H9 (cell line): ENCODE results near the gene TMEM115. TPM values are rescaled to one million over a fixed set of nuclear protein-coding genes. Genes with fewer than 3 reads are reported as not detected.
A peak's percentile ranks its signal among the peaks of the same experiment; 100 is the strongest.

Experiments
- DNase-seq: peaks from one replicate; pipeline ENCODE4 v3.0.0-alpha.2; 2017
- H2AFZ ChIP-seq: one replicate; pipeline ENCODE4 v1.6.1; 2013; ENCODE audit warnings: mild to moderate bottlenecking, low read length, control low read depth, moderate library complexity
- H2AK5ac ChIP-seq: 2 replicates; pipeline ENCODE4 v1.6.1; 2013; ENCODE audit warnings: low read length, control low read depth, mixed read lengths; ENCODE audit not compliant: insufficient read length
- H2BK120ac ChIP-seq: one replicate; pipeline ENCODE4 v1.6.1; 2013; ENCODE audit warnings: low read depth, mild to moderate bottlenecking, low read length, control low read depth, inconsistent platforms; ENCODE audit not compliant: poor library complexity, severe bottlenecking
- H2BK12ac ChIP-seq: 2 replicates; pipeline ENCODE4 v1.6.1; 2013; ENCODE audit warnings: low read length, control low read depth, mixed read lengths, low read depth; ENCODE audit not compliant: insufficient read length
- H2BK15ac ChIP-seq: 2 replicates; pipeline ENCODE4 v1.6.1; 2013; ENCODE audit warnings: low read depth, low read length, control low read depth
- H2BK20ac ChIP-seq: one replicate; pipeline ENCODE4 v1.6.1; 2013; ENCODE audit warnings: low read depth, mild to moderate bottlenecking, low read length, control low read depth, inconsistent platforms; ENCODE audit not compliant: poor library complexity, severe bottlenecking
- H2BK5ac ChIP-seq: 2 replicates; pipeline ENCODE4 v1.6.1; 2013; ENCODE audit warnings: low read length, control low read depth, mixed read lengths; ENCODE audit not compliant: insufficient read length
- H3K14ac ChIP-seq: 2 replicates; pipeline ENCODE4 v1.6.1; 2013; ENCODE audit warnings: low read length, control low read depth; ENCODE audit not compliant: insufficient read depth
- H3K18ac ChIP-seq: 2 replicates; pipeline ENCODE4 v1.6.1; 2013; ENCODE audit warnings: low read depth, mild to moderate bottlenecking, mixed read lengths, low read length, control low read depth; ENCODE audit not compliant: insufficient read length
- H3K23ac ChIP-seq: 2 replicates; pipeline ENCODE4 v1.6.1; 2013; ENCODE audit warnings: low read length, control low read depth, mixed read lengths, low read depth; ENCODE audit not compliant: insufficient read length
- H3K23me2 ChIP-seq: 2 replicates; pipeline ENCODE4 v1.6.1; 2013; ENCODE audit warnings: low read depth, mild to moderate bottlenecking, mixed read lengths, low read length, control low read depth; ENCODE audit not compliant: insufficient read length, poor library complexity, severe bottlenecking
- H3K27ac ChIP-seq: 2 replicates; pipeline ENCODE4 v1.5.1; 2013; ENCODE audit warnings: low read length, control low read depth, mixed read lengths, low read depth; ENCODE audit not compliant: insufficient read length
- H3K27me3 ChIP-seq: 2 replicates; pipeline ENCODE4 v1.6.1; 2013; ENCODE audit warnings: low read length, control low read depth, inconsistent platforms; ENCODE audit not compliant: insufficient read depth
- H3K4ac ChIP-seq: 2 replicates; pipeline ENCODE4 v1.6.1; 2013; ENCODE audit warnings: low read depth, mild to moderate bottlenecking, control low read depth, inconsistent platforms, low read length, moderate library complexity
- H3K4me1 ChIP-seq: 2 replicates; pipeline ENCODE4 v1.6.1; 2013; ENCODE audit warnings: low read length, control low read depth, inconsistent platforms; ENCODE audit not compliant: insufficient read depth
- H3K4me2 ChIP-seq: 2 replicates; pipeline ENCODE4 v1.6.1; 2013; ENCODE audit warnings: low read length, control low read depth, mixed read lengths; ENCODE audit not compliant: insufficient read length, insufficient read depth
- H3K56ac ChIP-seq: 2 replicates; pipeline ENCODE4 v1.6.1; 2013; ENCODE audit warnings: low read depth, mild to moderate bottlenecking, mixed read lengths, low read length, control low read depth; ENCODE audit not compliant: insufficient read length
- H3K79me1 ChIP-seq: 2 replicates; pipeline ENCODE4 v1.6.1; 2013; ENCODE audit warnings: low read depth, mild to moderate bottlenecking, moderate library complexity, low read length, control low read depth, inconsistent platforms; ENCODE audit not compliant: insufficient read depth, poor library complexity, severe bottlenecking
- H3K79me2 ChIP-seq: 2 replicates; pipeline ENCODE4 v1.6.1; 2013; ENCODE audit warnings: low read length, control low read depth, inconsistent platforms; ENCODE audit not compliant: insufficient read depth
- H3K9ac ChIP-seq: 2 replicates; pipeline ENCODE4 v1.6.1; 2013; ENCODE audit warnings: low read length, control low read depth, mixed read lengths; ENCODE audit not compliant: insufficient read length; ENCODE audit errors: extremely low read depth
- H3K9me3 ChIP-seq: one replicate; pipeline ENCODE4 v1.6.1; 2013; ENCODE audit warnings: low read depth, low read length, inconsistent platforms; ENCODE audit not compliant: control insufficient read depth
- H3T11ph ChIP-seq: one replicate; pipeline ENCODE4 v1.6.1; 2013; ENCODE audit warnings: mild to moderate bottlenecking, low read length, control low read depth, inconsistent platforms
- H4K20me1 ChIP-seq: one replicate; pipeline ENCODE4 v1.6.1; 2013; ENCODE audit not compliant: control insufficient read depth, insufficient read length, insufficient read depth
- H4K5ac ChIP-seq: 2 replicates; pipeline ENCODE4 v1.6.1; 2013; ENCODE audit warnings: low read depth, mild to moderate bottlenecking, mixed read lengths, low read length, control low read depth; ENCODE audit not compliant: insufficient read length
- H4K8ac ChIP-seq: replicated peaks from 2 replicates; pipeline ENCODE4 v1.6.1; 2013; ENCODE audit warnings: low read length, control low read depth, mixed read lengths, low read depth; ENCODE audit not compliant: insufficient read length
- H4K91ac ChIP-seq: 2 replicates; pipeline ENCODE4 v1.6.1; 2013; ENCODE audit warnings: low read depth, mild to moderate bottlenecking, moderate library complexity, mixed read lengths, low read length, control low read depth; ENCODE audit not compliant: insufficient read length
- H3K27ac Mint-ChIP-seq, 3 experiments: 2 replicates in 2 of 3; 3 replicates in 1 of 3; pipeline ENCODE4 v1.8.0; 2020 to 2021; ENCODE audit warnings: mixed read lengths in 3 of 3, mild to moderate bottlenecking in 1 of 3, moderate library complexity in 1 of 3
- H3K27me3 Mint-ChIP-seq: 2 replicates; pipeline ENCODE4 v1.8.0; 2021; ENCODE audit warnings: low read depth, mild to moderate bottlenecking, moderate library complexity, mixed read lengths
- H3K36me3 Mint-ChIP-seq, 3 experiments: 2 replicates in 2 of 3; 3 replicates in 1 of 3; pipeline ENCODE4 v1.8.0; 2020 to 2021; ENCODE audit warnings: low read depth in 3 of 3, mixed read lengths in 3 of 3; ENCODE audit not compliant: insufficient read depth in 1 of 3
- H3K4me1 Mint-ChIP-seq, 2 experiments: 2 replicates each; pipeline ENCODE4 v1.8.0; 2020; ENCODE audit warnings: mixed read lengths in 2 of 2
- H3K4me3 Mint-ChIP-seq, 2 experiments: 2 replicates in 1 of 2; 3 replicates in 1 of 2; pipeline ENCODE4 v1.8.0; 2020 to 2021; ENCODE audit warnings: mild to moderate bottlenecking in 2 of 2, mixed read lengths in 2 of 2, moderate library complexity in 1 of 2
- H3K9me3 Mint-ChIP-seq, 2 experiments: 2 replicates in 1 of 2; 3 replicates in 1 of 2; pipeline ENCODE4 v1.8.0; 2020; ENCODE audit warnings: mild to moderate bottlenecking in 2 of 2, mixed read lengths in 2 of 2, moderate library complexity in 1 of 2
- WGBS: extraction: QIAGEN DNeasy Blood & Tissue Kit; methylation state at CpG from one replicate; pipeline ENCODE4 v1.1.7; 2013; ENCODE audit warnings: missing lambda C conversion rate, low lambda C conversion rate, mixed read lengths; ENCODE audit not compliant: insufficient read length; ENCODE audit errors: extremely low coverage; 5-methylcytosine and 5-hydroxymethylcytosine counted together
- total RNA-seq: library from RNA; stranded (reverse); gene quantifications from 2 replicates; pipeline ENCODE4 v1.2.1, GENCODE V29; 2021
- TF ChIP-seq, protein P1 (sequence below): fragments of 200-600 bp; sonication (generic); conservative IDR thresholded peaks from 3 replicates; pipeline ENCODE4 v1.8.0; 2021; ENCODE audit warnings: antibody characterized with exemption, mild to moderate bottlenecking

Gene TMEM115
- total RNA-seq, 1 experiment from 2014 or later: 32.3 TPM

- Histone ChIP-seq H2BK20ac (no peak overlapping the region), H4K20me1 (peaks cover 2% of the 10 kb centered on the region), H2BK15ac (no peak overlapping the region), H4K8ac (no peak overlapping the region), H3K4ac (no peak overlapping the region), H3K23ac (no peak overlapping the region), H3K23me2 (no peaks in the 10 kb centered on the region), H2BK5ac (no peak overlapping the region), H2AFZ (no peak overlapping the region), H2BK12ac (no peak overlapping the region), H3K4me2 (no peak overlapping the region), H3K14ac (no peak overlapping the region), H3K27me3 (no peaks in the 10 kb centered on the region), H4K5ac (no peak overlapping the region), H3K9ac (no peak overlapping the region), H3K27ac (no peak overlapping the region), H3K9me3 (no peaks in the 10 kb centered on the region), H3K4me1 (no peaks in the 10 kb centered on the region), H2AK5ac (no peak overlapping the region), H2BK120ac (no peak overlapping the region), H3K18ac (no peak overlapping the region), H3T11ph (no peak overlapping the region), H3K79me1 (no peaks in the 10 kb centered on the region), H4K91ac (no peak overlapping the region), H3K56ac (no peak overlapping the region), H3K79me2 (no peaks in the 10 kb centered on the region)
- peaks cover 3% of the 10 kb centered on the region; the same call in 1 of the 2 replicates for H3K27me3 Mint-ChIP-seq
- DNase-seq: peak; percentile 67
- no CpG with 5 or more reads among the region's 25 CpGs for WGBS
- no peaks in the 10 kb centered on the region for H3K9me3 Mint-ChIP-seq
- 0 out of 7 replicates have a peak, but pooled peaks cover 0 to 4% (median 0%) of the 10 kb centered on the region in 3 experiments for H3K36me3 Mint-ChIP-seq
- no peak overlapping the region for H3K27ac Mint-ChIP-seq
- TF ChIP-seq, protein P1, sequence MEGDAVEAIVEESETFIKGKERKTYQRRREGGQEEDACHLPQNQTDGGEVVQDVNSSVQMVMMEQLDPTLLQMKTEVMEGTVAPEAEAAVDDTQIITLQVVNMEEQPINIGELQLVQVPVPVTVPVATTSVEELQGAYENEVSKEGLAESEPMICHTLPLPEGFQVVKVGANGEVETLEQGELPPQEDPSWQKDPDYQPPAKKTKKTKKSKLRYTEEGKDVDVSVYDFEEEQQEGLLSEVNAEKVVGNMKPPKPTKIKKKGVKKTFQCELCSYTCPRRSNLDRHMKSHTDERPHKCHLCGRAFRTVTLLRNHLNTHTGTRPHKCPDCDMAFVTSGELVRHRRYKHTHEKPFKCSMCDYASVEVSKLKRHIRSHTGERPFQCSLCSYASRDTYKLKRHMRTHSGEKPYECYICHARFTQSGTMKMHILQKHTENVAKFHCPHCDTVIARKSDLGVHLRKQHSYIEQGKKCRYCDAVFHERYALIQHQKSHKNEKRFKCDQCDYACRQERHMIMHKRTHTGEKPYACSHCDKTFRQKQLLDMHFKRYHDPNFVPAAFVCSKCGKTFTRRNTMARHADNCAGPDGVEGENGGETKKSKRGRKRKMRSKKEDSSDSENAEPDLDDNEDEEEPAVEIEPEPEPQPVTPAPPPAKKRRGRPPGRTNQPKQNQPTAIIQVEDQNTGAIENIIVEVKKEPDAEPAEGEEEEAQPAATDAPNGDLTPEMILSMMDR: peak; percentile 67
- no peak overlapping the region for H3K4me3 Mint-ChIP-seq
- 0 out of 4 replicates have a peak, but pooled peaks cover 0 to 6% of the 10 kb centered on the region in 2 experiments for H3K4me1 Mint-ChIP-seq
Measured at GRCh38 chr3:50388016-50388719, 28.8 kb upstream of the TMEM115 start.
